Activated CD8-positive, alpha-beta T cell treated with anti-CD3 and anti-CD28 coated beads for 36 hours (primary cell): ENCODE data around the gene NPM3. TPM values are rescaled to one million over a fixed set of nuclear protein-coding genes. Genes with fewer than 3 reads are reported as not detected.

ENCODE experiments used
- ATAC-seq: fragments of 200-7000 bp; cut with Tn5 transposase; one replicate; pipeline ENCODE4 v1.10.0; 2021; ENCODE audit warnings: mild to moderate bottlenecking, moderate library complexity
- CTCF ChIA-PET: fragments of 350-600 bp; sonication (Branson Sonifier 250); formaldehyde crosslinking; loops from one replicate; lab custom pipeline; 2021; ENCODE audit warnings: antibody characterized with exemption; lab: Charles Lee
- POLR2A ChIA-PET: fragments of 350-600 bp; sonication (Branson Sonifier 250); formaldehyde crosslinking; loops from one replicate; lab custom pipeline; 2021; ENCODE audit warnings: antibody characterized with exemption; lab: Charles Lee
- DNase-seq: peaks from one replicate; pipeline ENCODE4 v3.0.0-alpha.2; 2020
- H3K27ac Mint-ChIP-seq: one replicate; pipeline ENCODE4 v1.8.0; 2021; ENCODE audit warnings: mild to moderate bottlenecking, mixed read lengths
- H3K27me3 Mint-ChIP-seq: one replicate; pipeline ENCODE4 v1.8.0; 2021; ENCODE audit warnings: mixed read lengths
- H3K36me3 Mint-ChIP-seq: one replicate; pipeline ENCODE4 v1.8.0; 2021; ENCODE audit warnings: low read depth, mixed read lengths
- H3K4me1 Mint-ChIP-seq: one replicate; pipeline ENCODE4 v1.8.0; 2021; ENCODE audit warnings: low read depth, mixed read lengths
- H3K4me3 Mint-ChIP-seq: one replicate; pipeline ENCODE4 v1.8.0; 2021; ENCODE audit warnings: mild to moderate bottlenecking, moderate library complexity, mixed read lengths
- H3K9me3 Mint-ChIP-seq: one replicate; pipeline ENCODE4 v1.8.0; 2021; ENCODE audit warnings: mixed read lengths
- CTCF ChIP-seq: fragments of 200-600 bp; IDR thresholded peaks from one replicate; pipeline ENCODE4 v1.8.0; 2022; ENCODE audit warnings: antibody characterized with exemption, mild to moderate bottlenecking
- intact Hi-C: fragments of 100-400 bp; cut with micrococcal nuclease; formaldehyde crosslinking; loops from one replicate; pipeline ENCODE4 v1.10.0; 2022
- total RNA-seq, 2 experiments: library from RNA; stranded (reverse); gene quantifications; one replicate each; pipeline ENCODE4 v1.2.3, GENCODE V29; 2021

NPM3 gene
- total RNA-seq, 2 experiments from 2014 or later: 235 to 264 TPM

GRCh38 chr10:101736666-101737065 is 46.6 kb downstream of the NPM3 start:
- Mint-ChIP-seq H3K4me1 (no peaks in the 10 kb centered on the region), H3K36me3 (no peaks in the 10 kb centered on the region), H3K27ac (no peak overlapping the region), H3K4me3 (no peak overlapping the region), H3K27me3 (peaks cover 12% of the 10 kb centered on the region), H3K9me3 (no peaks in the 10 kb centered on the region)
- POLR2A ChIA-PET: no interaction called here
- TF ChIP-seq CTCF: no peak
- intact Hi-C loops: no loop called here
- CTCF ChIA-PET: interaction anchor here (1.3 kb wide), 1 partner anchor 134 kb away, joined by 4 read pairs; no protein-coding TSS in a partner anchor
- no peak for ATAC-seq
- DNase-seq: no peak

GRCh38 chr10:101732096-101732495 is 51.1 kb downstream of the NPM3 start:
- CTCF ChIA-PET: interaction anchor here (1.3 kb wide), 1 partner anchor 49 kb away, joined by 3 read pairs; no protein-coding TSS in a partner anchor
- no peak for DNase-seq
- intact Hi-C loops: no loop called here
- POLR2A ChIA-PET: no interaction called here
- H3K27ac Mint-ChIP-seq: no peak overlapping the region
- no peak overlapping the region for H3K4me3 Mint-ChIP-seq
- no peak for ATAC-seq
- peaks cover 14% of the 10 kb centered on the region for H3K27me3 Mint-ChIP-seq
- H3K36me3 Mint-ChIP-seq: no peaks in the 10 kb centered on the region
- TF ChIP-seq CTCF: no peak
- H3K9me3 Mint-ChIP-seq: no peaks in the 10 kb centered on the region
- H3K4me1 Mint-ChIP-seq: no peaks in the 10 kb centered on the region

Other genes with a start within 250 kb of the NPM3 start
- 10 to 100 TPM; 32.2 to 33.8 TPM for gene POLL, start 195.2 kb downstream of the NPM3 start, total RNA-seq
- 10 to 100 TPM; 19.0 TPM for gene DPCD, start 195.1 kb downstream of the NPM3 start, total RNA-seq
- 10 to 100 TPM; 37.6 to 38.2 TPM for gene FBXW4, start 88.3 kb downstream of the NPM3 start, total RNA-seq
- under 1 TPM in 1 of 2 experiments, not detected in 1; 0.38 TPM for gene FGF8, start 7.3 kb downstream of the NPM3 start, total RNA-seq
- gene OGA, start 35.0 kb upstream of the NPM3 start, total RNA-seq: 100 to 1,000 TPM; 125 to 130 TPM
- 1 to 10 TPM; 2.4 to 3.1 TPM for gene KCNIP2, start 60.4 kb upstream of the NPM3 start, total RNA-seq